Esophagus squamous epithelium (tissue), 5 donors: ENCODE results near the gene USP46. TPM values are rescaled to one million over a fixed set of nuclear protein-coding genes. Genes with fewer than 3 reads are reported as not detected.

Experiments used
- DNase-seq: peaks from one replicate; lab custom pipeline; 2025; lab: John Stamatoyannopoulos, UW
- H3K27ac ChIP-seq, 4 donors: fragments of 200-600 bp; sonication (generic); one replicate each; pipeline ENCODE4 v1.5.1; 2016 to 2019; ENCODE audit warnings: mild to moderate bottlenecking in 1 of 4
- H3K27me3 ChIP-seq, 4 donors: fragments of 200-600 bp; sonication (generic); 1 replicate in 3 of 4; 2 replicates in 1 of 4; pipeline versions ENCODE4 v1.5.1 to v1.6.0; 2017 to 2021; ENCODE audit warnings: antibody characterized with exemption in 1 of 4
- H3K36me3 ChIP-seq, 3 donors: fragments of 200-600 bp; sonication (generic); one replicate each; pipeline ENCODE4 v1.5.1; 2016 to 2019
- H3K4me1 ChIP-seq, 3 donors: fragments of 200-600 bp; sonication (generic); one replicate each; pipeline ENCODE4 v1.5.1; 2017 to 2019
- H3K4me3 ChIP-seq, 4 donors: fragments of 200-600 bp; sonication (generic); 1 replicate in 3 of 4; 2 replicates in 1 of 4; pipeline ENCODE4 v1.5.1; 2016 to 2019; ENCODE audit warnings: mild to moderate bottlenecking in 2 of 4, moderate library complexity in 1 of 4
- H3K9me3 ChIP-seq, 3 donors: fragments of 200-600 bp; sonication (generic); one replicate each; pipeline ENCODE4 v1.5.1; 2016 to 2019
- CTCF ChIP-seq, 6 experiments: fragments of 450-650 bp in 4 of 6; fragments of 200-600 bp in 2 of 6; sonication (generic) in 2 of 6; IDR thresholded peaks; one replicate each; pipeline ENCODE4 v1.5.1; 2016 to 2019; ENCODE audit warnings: antibody characterized with exemption in 6 of 6, mild to moderate bottlenecking in 4 of 6, moderate library complexity in 4 of 6
- POLR2A ChIP-seq, 4 donors: fragments of 450-650 bp; IDR thresholded peaks; one replicate each; pipeline ENCODE4 v1.6.1; 2017; ENCODE audit warnings: antibody characterized with exemption in 4 of 4, mild to moderate bottlenecking in 4 of 4, moderate library complexity in 3 of 4
- WGBS, 2 donors: methylation state at CpG; one replicate each; pipeline ENCODE4 v1.1.5; 2018; 5-methylcytosine and 5-hydroxymethylcytosine counted together
- intact Hi-C: fragments of 100-400 bp; cut with DNase I; formaldehyde crosslinking; loops from one replicate; pipeline ENCODE4 v1.15.0; 2022
- total RNA-seq, 4 donors: library from RNA; depleted of rRNA; stranded (reverse); fragments of >200 nt; gene quantifications; one replicate each; pipeline ENCODE4 v1.1.0, GENCODE V29; 2016
- donor health status: DM: yes; HTN: yes; CAD: no.

The USP46 gene
- total RNA-seq, 4 donors from 2014 or later: 12.0 to 22.1 (median 12.9) TPM

DNA sequence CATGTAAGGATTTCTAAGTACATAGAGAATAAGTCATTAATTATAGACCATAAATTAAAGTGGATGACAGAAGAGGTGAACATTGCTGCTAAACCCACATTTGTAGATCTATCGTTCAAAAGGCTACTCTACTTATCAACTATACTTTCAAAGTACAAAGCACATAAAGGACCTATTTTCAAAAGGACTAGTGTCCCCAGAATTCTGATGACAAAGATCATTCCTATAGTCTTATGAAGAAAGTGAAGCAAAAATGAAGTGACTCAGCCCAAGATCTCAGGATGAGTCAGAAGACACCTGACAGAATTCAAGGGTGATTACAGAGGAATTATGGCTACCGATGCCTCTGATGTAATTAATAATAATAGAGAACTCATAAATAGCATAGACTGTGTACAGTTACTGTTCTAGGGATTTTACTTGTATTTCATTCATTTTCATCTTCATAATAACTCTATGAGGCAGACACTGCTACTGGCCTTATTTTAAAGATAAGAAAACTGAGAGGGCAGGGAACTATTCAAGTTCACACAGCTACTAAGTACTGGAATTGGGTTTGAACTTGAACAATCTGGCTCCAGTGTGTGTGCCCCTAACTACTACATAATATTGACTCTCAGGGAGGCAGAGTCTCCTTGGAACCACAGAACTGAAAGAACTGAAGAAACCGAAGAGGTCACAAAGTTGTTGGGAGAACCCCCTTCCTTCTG, 17.1 kb downstream of the USP46 start:
- WGBS, 2 donors: 43 to 49% methylated on average over 3 of the region's 3 CpGs

GRCh38 chr4:52640808-52641565, 18.1 kb downstream of the USP46 start:
- intact Hi-C loops: no loop called here
- no peaks in the 10 kb centered on the region for H3K36me3 ChIP-seq
- H3K27me3 ChIP-seq: no peaks in the 10 kb centered on the region
- DNase-seq: no peak
- H3K27ac ChIP-seq: peak overlapping the region in 3 of 4 donors; percentile 31 to 65 (median 53)
- 26 to 27% methylated on average over 6 of the region's 6 CpGs for WGBS, 2 donors
- H3K9me3 ChIP-seq: no peaks in the 10 kb centered on the region
- TF ChIP-seq POLR2A (IDR thresholded peaks at IDR 0.05): no peak
- TF ChIP-seq CTCF (IDR thresholded peaks at IDR 0.05): no peak
- peaks cover 0 to 40% (median 24%) of the 10 kb centered on the region in 3 donors for H3K4me1 ChIP-seq
- no peak overlapping the region for H3K4me3 ChIP-seq

More for the DNA sequence above, 17.1 kb downstream of the USP46 start:
- TF ChIP-seq POLR2A (IDR thresholded peaks at IDR 0.05) (no peak), CTCF (IDR thresholded peaks at IDR 0.05) (no peak)
- H3K27ac ChIP-seq: peak overlapping the region; percentile 18 to 65 (median 50)
- no peak overlapping the region for H3K4me3 ChIP-seq
- no peak for DNase-seq
- H3K36me3 ChIP-seq: no peaks in the 10 kb centered on the region
- H3K4me1 ChIP-seq: peaks cover 0 to 40% (median 24%) of the 10 kb centered on the region in 3 donors
- H3K9me3 ChIP-seq: no peaks in the 10 kb centered on the region
- intact Hi-C loops: no loop called here
- H3K27me3 ChIP-seq: no peaks in the 10 kb centered on the region

GRCh38 chr4:52638717-52639116, 20.4 kb downstream of the USP46 start:
- Histone ChIP-seq H3K4me1 (peaks cover 0 to 43% (median 21%) of the 10 kb centered on the region in 3 donors), H3K36me3 (no peaks in the 10 kb centered on the region), H3K4me3 (no peak overlapping the region), H3K9me3 (no peaks in the 10 kb centered on the region), H3K27me3 (no peaks in the 10 kb centered on the region), H3K27ac (no peak overlapping the region)
- no peak for DNase-seq
- intact Hi-C loops: no loop called here
- 82 to 83% methylated on average over 4 of the region's 4 CpGs for WGBS, 2 donors
- TF ChIP-seq POLR2A (IDR thresholded peaks at IDR 0.05) (no peak), CTCF (IDR thresholded peaks at IDR 0.05) (no peak)

DNA sequence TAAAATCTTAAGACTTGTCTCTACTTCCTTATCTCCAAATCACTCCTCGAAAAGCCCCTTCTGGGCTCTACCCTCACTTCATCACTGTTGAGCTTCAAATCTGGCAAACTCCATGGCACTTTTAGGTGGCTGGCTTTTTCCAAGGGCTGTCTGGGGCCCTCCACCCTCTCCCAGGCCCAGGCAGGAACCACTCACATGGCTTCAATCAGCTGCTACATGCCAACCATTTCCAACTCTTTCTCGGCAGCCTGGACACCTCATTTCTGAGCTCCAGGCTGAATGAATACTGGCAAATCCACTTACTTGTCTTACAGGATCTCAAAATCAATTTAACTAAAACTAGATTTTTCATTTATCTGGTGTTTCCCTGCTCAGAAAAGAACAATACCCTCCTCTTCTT, 22.0 kb downstream of the USP46 start:
- TF ChIP-seq CTCF (IDR thresholded peaks at IDR 0.05): no peak
- TF ChIP-seq POLR2A (IDR thresholded peaks at IDR 0.05): no peak
- DNase-seq: no peak
- intact Hi-C loops: no loop called here
- H3K36me3 ChIP-seq: no peaks in the 10 kb centered on the region
- H3K4me3 ChIP-seq: no peak overlapping the region
- no peaks in the 10 kb centered on the region for H3K9me3 ChIP-seq
- H3K27ac ChIP-seq: no peak overlapping the region
- no peaks in the 10 kb centered on the region for H3K27me3 ChIP-seq
- 73 to 76% methylated on average over 2 of the region's 2 CpGs for WGBS, 2 donors
- peaks cover 0 to 29% (median 16%) of the 10 kb centered on the region in 3 donors for H3K4me1 ChIP-seq

DNA sequence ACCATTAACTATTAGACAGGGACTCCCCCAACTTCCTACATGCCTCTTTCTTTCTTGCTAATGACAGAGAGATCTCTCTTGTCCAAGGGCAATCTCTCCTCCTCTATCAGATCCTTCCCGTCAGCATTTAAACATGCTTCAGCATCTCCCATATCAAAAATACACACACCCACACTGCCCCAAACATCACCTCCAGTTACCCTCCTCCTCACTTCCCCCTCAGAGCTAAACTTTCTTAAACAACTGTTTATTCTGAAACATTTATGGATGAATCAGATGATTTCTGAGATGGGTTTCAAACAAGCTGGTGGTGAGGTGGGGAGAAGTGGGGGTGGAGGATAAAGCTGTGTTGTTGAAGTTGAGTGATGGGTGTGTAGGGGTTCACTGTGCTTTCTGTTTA, 23.5 kb downstream of the USP46 start:
- Histone ChIP-seq H3K9me3 (no peaks in the 10 kb centered on the region), H3K27ac (no peak overlapping the region), H3K27me3 (no peaks in the 10 kb centered on the region), H3K36me3 (peaks cover 0 to 3% (median 0%) of the 10 kb centered on the region in 3 donors), H3K4me3 (no peak overlapping the region), H3K4me1 (peaks cover 0 to 14% (median under 1%) of the 10 kb centered on the region in 3 donors)
- 81 to 85% methylated on average over 1 of the region's 1 CpG for WGBS, 2 donors
- intact Hi-C loops: no loop called here
- no peak for TF ChIP-seq POLR2A (IDR thresholded peaks at IDR 0.05)
- no peak for TF ChIP-seq CTCF (IDR thresholded peaks at IDR 0.05)
- DNase-seq: no peak
